HEK293T (cell line): ENCODE results near the gene C10orf120.

ENCODE experiments used
- CTCF ChIA-PET: fragments of 350-600 bp; formaldehyde crosslinking; extraction: SDS; loops from one replicate; lab custom pipeline; 2021; ENCODE audit warnings: antibody characterized with exemption, inconsistent platforms; lab: Yijun Ruan, JAX
- POLR2A ChIA-PET: fragments of 350-600 bp; formaldehyde crosslinking; extraction: SDS; loops from one replicate; lab custom pipeline; 2020; ENCODE audit warnings: antibody characterized with exemption, inconsistent platforms; lab: Yijun Ruan, JAX
- DNase-seq: peaks from one replicate; pipeline ENCODE4 v3.0.0; 2012; ENCODE audit warnings: mixed read lengths; ENCODE audit errors: extremely low spot score
- ARNT ChIP-seq: fragments of 450-650 bp; IDR thresholded peaks from 2 replicates; pipeline ENCODE4 v1.6.1; 2017; ENCODE audit warnings: mild to moderate bottlenecking
- BHLHE40 ChIP-seq: fragments of 450-650 bp; IDR thresholded peaks from 2 replicates; pipeline ENCODE4 v1.6.1; 2016; ENCODE audit warnings: mild to moderate bottlenecking, moderate library complexity, borderline replicate concordance
- CTBP1 ChIP-seq: fragments of 450-650 bp; IDR thresholded peaks from 2 replicates; pipeline ENCODE4 v1.6.1; 2016; ENCODE audit warnings: borderline replicate concordance
- ELF4 ChIP-seq: fragments of 450-650 bp; IDR thresholded peaks from 2 replicates; pipeline ENCODE4 v1.6.1; 2017; ENCODE audit warnings: antibody characterized with exemption
- FOXA1 ChIP-seq: fragments of 450-650 bp; IDR thresholded peaks from 2 replicates; pipeline ENCODE4 v1.6.1; 2016; ENCODE audit warnings: mild to moderate bottlenecking
- FOXK2 ChIP-seq: fragments of 450-650 bp; IDR thresholded peaks from 2 replicates; pipeline ENCODE4 v1.6.1; 2016; ENCODE audit warnings: mild to moderate bottlenecking
- FOXM1 ChIP-seq: fragments of 450-650 bp; IDR thresholded peaks from 2 replicates; pipeline ENCODE4 v1.6.1; 2017; ENCODE audit warnings: mild to moderate bottlenecking, borderline replicate concordance
- HDGF ChIP-seq: fragments of 450-650 bp; IDR thresholded peaks from 2 replicates; pipeline ENCODE4 v1.6.1; 2017; ENCODE audit warnings: antibody characterized with exemption, borderline replicate concordance
- L3MBTL2 ChIP-seq: fragments of 450-650 bp; conservative IDR thresholded peaks from 2 replicates; pipeline ENCODE4 v1.6.1; 2016; ENCODE audit warnings: mild to moderate bottlenecking
- LEF1 ChIP-seq: fragments of 450-650 bp; IDR thresholded peaks from 2 replicates; pipeline ENCODE4 v1.6.1; 2017; ENCODE audit warnings: mild to moderate bottlenecking, borderline replicate concordance
- NFRKB ChIP-seq: fragments of 450-650 bp; IDR thresholded peaks from 2 replicates; pipeline ENCODE4 v1.6.1; 2016; ENCODE audit warnings: mild to moderate bottlenecking, moderate library complexity
- SP1 ChIP-seq: fragments of 450-650 bp; IDR thresholded peaks from 2 replicates; pipeline ENCODE4 v1.6.1; 2017
- SUZ12 ChIP-seq: fragments of 450-650 bp; IDR thresholded peaks from 2 replicates; pipeline ENCODE4 v1.6.1; 2016; ENCODE audit warnings: mild to moderate bottlenecking
- TARDBP ChIP-seq: fragments of 450-650 bp; IDR thresholded peaks from 2 replicates; pipeline ENCODE4 v1.6.1; 2016
- ZNF384 ChIP-seq: fragments of 450-650 bp; IDR thresholded peaks from 2 replicates; pipeline ENCODE4 v1.6.1; 2016
- TF ChIP-seq, protein P1 (sequence below): fragments of 450-650 bp; IDR thresholded peaks from 2 replicates; pipeline ENCODE4 v1.6.1; 2016

The C10orf120 gene

DNA sequence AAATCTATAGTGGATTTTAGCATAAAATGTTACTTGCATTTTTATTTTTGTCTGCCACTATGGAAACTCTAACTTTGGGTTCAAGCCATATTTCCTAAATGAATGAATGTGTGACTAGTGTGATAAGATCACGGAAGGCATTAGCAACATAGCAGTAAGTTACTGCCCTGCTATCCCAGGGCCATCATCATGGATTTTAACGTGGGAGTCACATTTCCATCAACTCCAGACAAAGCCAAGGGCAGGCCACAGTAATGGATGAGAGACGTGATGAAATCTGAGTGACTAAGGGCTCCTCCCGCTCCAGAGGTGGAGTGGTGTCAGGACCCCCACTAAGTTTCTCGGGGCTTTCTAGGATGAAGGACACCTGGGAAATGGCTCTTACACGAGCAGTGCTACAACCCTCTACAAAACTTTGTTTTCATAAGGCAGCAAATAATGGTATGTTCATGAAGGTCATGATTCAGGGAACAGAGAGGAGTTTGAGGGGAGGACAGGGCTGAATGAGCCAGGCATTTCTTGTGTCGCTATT, 34.3 kb downstream of the C10orf120 start:
- ChIA-PET POLR2A (no interaction called here), CTCF (no interaction called here)
- TF ChIP-seq ELF4 (no peak), SP1 (no peak), CTBP1 (no peak), L3MBTL2 (no peak), FOXM1 (no peak), FOXK2 (no peak), ZNF384 (no peak), NFRKB (no peak), LEF1 (no peak), BHLHE40 (no peak), HDGF (no peak), ARNT (no peak), TARDBP (no peak), FOXA1 (no peak), SUZ12 (no peak)
- TF ChIP-seq, protein P1, sequence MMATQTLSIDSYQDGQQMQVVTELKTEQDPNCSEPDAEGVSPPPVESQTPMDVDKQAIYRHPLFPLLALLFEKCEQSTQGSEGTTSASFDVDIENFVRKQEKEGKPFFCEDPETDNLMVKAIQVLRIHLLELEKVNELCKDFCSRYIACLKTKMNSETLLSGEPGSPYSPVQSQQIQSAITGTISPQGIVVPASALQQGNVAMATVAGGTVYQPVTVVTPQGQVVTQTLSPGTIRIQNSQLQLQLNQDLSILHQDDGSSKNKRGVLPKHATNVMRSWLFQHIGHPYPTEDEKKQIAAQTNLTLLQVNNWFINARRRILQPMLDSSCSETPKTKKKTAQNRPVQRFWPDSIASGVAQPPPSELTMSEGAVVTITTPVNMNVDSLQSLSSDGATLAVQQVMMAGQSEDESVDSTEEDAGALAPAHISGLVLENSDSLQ, result no peak
- no peak for DNase-seq

DNA sequence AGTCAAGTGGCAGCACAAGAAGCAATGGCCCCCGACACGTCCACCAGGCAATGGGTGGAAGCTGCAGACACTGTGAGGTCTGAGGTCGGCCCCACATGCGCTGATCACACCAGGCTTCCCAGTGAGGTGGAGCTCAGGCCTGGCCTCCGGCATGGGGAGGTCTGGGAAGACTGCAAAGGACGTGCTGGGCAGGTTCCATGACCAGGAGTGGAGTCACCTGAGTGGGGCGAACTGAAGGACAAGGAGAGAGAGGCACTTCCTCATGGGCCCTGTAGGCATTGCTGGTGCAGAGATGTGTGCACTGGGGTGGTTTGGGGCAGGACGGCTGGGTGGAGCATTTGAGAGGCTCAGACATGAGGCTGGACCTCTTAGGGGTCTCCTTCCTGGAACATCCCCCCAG, 35.1 kb downstream of the C10orf120 start:
- POLR2A ChIA-PET, result no interaction called here
- no peak for DNase-seq
- CTCF ChIA-PET, result no interaction called here
- TF ChIP-seq HDGF, result no peak
- TF ChIP-seq BHLHE40, result no peak
- TF ChIP-seq, protein P1, result no peak
- TF ChIP-seq ARNT, result no peak
- TF ChIP-seq ELF4, result no peak
- TF ChIP-seq CTBP1, result no peak
- TF ChIP-seq SUZ12, result no peak

DNA sequence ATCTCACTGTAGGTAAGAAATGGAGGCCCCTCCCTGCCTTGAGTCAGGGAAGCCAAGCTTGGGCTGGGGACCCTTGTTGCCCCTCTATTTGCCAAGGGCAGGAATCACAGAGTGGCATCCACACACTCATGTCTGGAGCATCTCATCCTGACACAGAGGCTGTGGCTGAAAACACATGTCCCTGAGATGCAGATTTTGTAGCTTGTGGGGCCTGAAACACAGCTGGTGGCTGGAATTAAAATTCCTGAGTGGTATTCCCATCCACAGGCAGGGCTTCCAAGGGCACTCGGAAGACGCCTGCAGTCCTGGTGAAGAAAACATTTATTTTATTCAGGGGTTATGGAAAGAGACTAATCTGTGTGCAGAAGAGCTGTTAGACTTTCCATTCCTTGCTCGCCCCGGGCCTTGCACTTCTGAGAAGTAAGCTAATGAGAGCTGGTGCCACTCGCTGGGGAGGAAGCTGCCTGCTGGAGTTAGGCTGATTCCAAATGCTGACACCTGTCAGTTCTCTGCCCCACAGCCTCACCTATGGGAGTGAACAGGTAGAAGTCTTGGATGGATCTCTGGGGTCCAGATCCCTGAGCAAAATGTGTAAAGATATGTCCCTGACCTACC, 36.0 kb downstream of the C10orf120 start:
- DNase-seq, result no peak
- TF ChIP-seq NFRKB (no peak), TARDBP (no peak), ZNF384 (no peak), CTBP1 (no peak), SUZ12 (no peak), FOXM1 (no peak), ELF4 (no peak)
- POLR2A ChIA-PET, result no interaction called here
- CTCF ChIA-PET, result interaction anchor here (1.0 kb wide), 1 partner anchor 15 kb away, joined by 4 read pairs; no protein-coding TSS in a partner anchor

DNA sequence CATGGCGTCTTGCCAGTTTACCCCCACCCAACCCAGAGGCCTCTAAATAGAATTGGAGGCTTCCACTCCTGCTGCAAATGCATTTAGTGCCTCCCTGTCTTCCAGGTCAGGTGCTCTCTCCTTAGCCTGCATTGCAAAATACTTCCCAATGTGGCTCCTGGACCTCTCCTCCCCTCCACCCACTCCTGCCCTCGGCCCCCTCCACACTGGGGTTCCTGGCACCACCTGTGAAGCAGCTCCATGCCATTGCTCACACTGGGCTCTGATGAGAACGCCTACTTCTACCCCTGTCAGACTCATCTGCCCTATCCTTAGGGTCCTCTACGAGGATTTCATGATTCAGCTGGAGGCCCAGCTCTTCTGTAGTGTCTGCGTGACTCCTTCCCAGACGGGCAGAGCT, 37.4 kb downstream of the C10orf120 start:
- CTCF ChIA-PET, result no interaction called here
- POLR2A ChIA-PET, result no interaction called here
- DNase-seq, result no peak
- no peak for TF ChIP-seq ELF4
- no peak for TF ChIP-seq NFRKB
- TF ChIP-seq, protein P1, result no peak
- TF ChIP-seq FOXA1, result no peak
- TF ChIP-seq TARDBP, result no peak
- no peak for TF ChIP-seq ARNT
- no peak for TF ChIP-seq FOXK2
- no peak for TF ChIP-seq HDGF
- no peak for TF ChIP-seq BHLHE40
- TF ChIP-seq FOXM1, result no peak

DNA sequence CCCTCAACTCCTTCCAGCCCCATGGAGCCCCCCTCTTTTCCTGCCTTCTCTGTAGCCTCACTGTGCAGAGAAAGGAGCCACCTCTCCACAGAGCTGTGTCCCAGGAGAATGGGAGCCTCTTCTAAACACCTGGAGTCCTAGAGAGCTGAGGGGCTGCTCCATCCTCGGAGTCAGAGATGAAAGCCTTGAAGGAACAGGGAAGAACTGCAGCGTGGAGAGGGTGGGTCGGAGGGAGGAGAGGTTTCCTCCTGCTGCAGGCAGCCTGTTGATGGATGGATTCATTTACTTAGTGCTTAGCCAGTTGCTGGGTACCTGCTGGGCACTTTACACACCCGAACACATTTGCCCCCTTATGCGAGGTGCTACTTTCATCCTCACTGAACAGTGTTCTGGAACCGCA, 39.0 kb downstream of the C10orf120 start:
- no peak for TF ChIP-seq HDGF
- TF ChIP-seq, protein P1, result no peak
- TF ChIP-seq ELF4, result no peak
- no peak for TF ChIP-seq SP1
- no peak for TF ChIP-seq ZNF384
- TF ChIP-seq BHLHE40, result no peak
- TF ChIP-seq TARDBP, result no peak
- no peak for TF ChIP-seq FOXM1
- TF ChIP-seq CTBP1, result no peak
- no peak for TF ChIP-seq FOXK2
- TF ChIP-seq SUZ12, result no peak
- no peak for TF ChIP-seq NFRKB
- no peak for TF ChIP-seq LEF1
- TF ChIP-seq L3MBTL2, result no peak
- TF ChIP-seq ARNT, result no peak
- no peak for TF ChIP-seq FOXA1
- ChIA-PET POLR2A (no interaction called here), CTCF (no interaction called here)
- DNase-seq, result no peak
